ENCODE measurements around the gene AGTRAP.

AGTRAP gene

GRCh38 chr1:11735854-11736745 lies at the start of gene AGTRAP:
Gene AGTRAP, plus strand, starts transcription at chr1:11736136. Its CDS starts 73 bp downstream, at chr1:11736209.
- peak within 1 kb of the TSS; percentile 79 to 86 for H3K9ac ChIP-seq (ENCODE audit: low read depth in 1 of 2, low read length in 2 of 2)
- H3K4me3 ChIP-seq (ENCODE audit: low read length in 2 of 2): peak within 1 kb of the TSS; percentile 97 to 99
- H3K27ac ChIP-seq (ENCODE audit: low read depth in 2 of 2, low read length in 2 of 2): peak within 1 kb of the TSS; percentile 70 to 73
- H3K9me3 ChIP-seq (ENCODE audit: control insufficient read depth in 2 of 2, low read length in 2 of 2): no peaks in the 10 kb centered on the region
- peaks cover 20% of the 10 kb centered on the region in 2 donors for H3K4me1 ChIP-seq (ENCODE audit: control insufficient read depth in 2 of 2, insufficient read depth in 2 of 2, low read length in 2 of 2)
- H3K36me3 ChIP-seq (ENCODE audit: control insufficient read depth in 2 of 2, insufficient read depth in 2 of 2, low read length in 2 of 2): no peaks in the 10 kb centered on the region
- H3K27me3 ChIP-seq (ENCODE audit: control insufficient read depth in 2 of 2, insufficient read depth in 2 of 2, low read length in 2 of 2): no peaks in the 10 kb centered on the region

- peaks cover 25 to 26% of the 10 kb centered on the region in 2 donors for H3K27me3 ChIP-seq (ENCODE audit: control insufficient read depth in 2 of 2, insufficient read depth in 2 of 2, low read length in 2 of 2)
- H3K36me3 ChIP-seq (ENCODE audit: control insufficient read depth in 2 of 2, insufficient read depth in 2 of 2, low read length in 2 of 2): no peaks in the 10 kb centered on the region
- no peaks in the 10 kb centered on the region for H3K4me1 ChIP-seq (ENCODE audit: control insufficient read depth in 2 of 2, insufficient read depth in 2 of 2, low read length in 2 of 2)
- no peak overlapping the region for H3K9ac ChIP-seq (ENCODE audit: low read depth in 1 of 2, low read length in 2 of 2)
- H3K4me3 ChIP-seq (ENCODE audit: low read length in 2 of 2): no peak overlapping the region
- H3K27ac ChIP-seq (ENCODE audit: low read depth in 2 of 2, low read length in 2 of 2): no peak overlapping the region
- no peaks in the 10 kb centered on the region for H3K9me3 ChIP-seq (ENCODE audit: control insufficient read depth in 2 of 2, low read length in 2 of 2)
Observed at GRCh38 chr1:11688506-11688905, 47.4 kb upstream of the AGTRAP start.

- Histone ChIP-seq H3K9me3 (ENCODE audit: control insufficient read depth in 2 of 2, low read length in 2 of 2) (no peaks in the 10 kb centered on the region), H3K27me3 (ENCODE audit: control insufficient read depth in 2 of 2, insufficient read depth in 2 of 2, low read length in 2 of 2) (peaks cover 35 to 38% of the 10 kb centered on the region in 2 donors), H3K4me1 (ENCODE audit: control insufficient read depth in 2 of 2, insufficient read depth in 2 of 2, low read length in 2 of 2) (no peaks in the 10 kb centered on the region), H3K4me3 (ENCODE audit: low read length in 2 of 2) (no peak overlapping the region), H3K27ac (ENCODE audit: low read depth in 2 of 2, low read length in 2 of 2) (no peak overlapping the region), H3K36me3 (ENCODE audit: control insufficient read depth in 2 of 2, insufficient read depth in 2 of 2, low read length in 2 of 2) (no peaks in the 10 kb centered on the region), H3K9ac (ENCODE audit: low read depth in 1 of 2, low read length in 2 of 2) (no peak overlapping the region)
Observed at GRCh38 chr1:11690397-11691301, 45.3 kb upstream of the AGTRAP start.

DNA sequence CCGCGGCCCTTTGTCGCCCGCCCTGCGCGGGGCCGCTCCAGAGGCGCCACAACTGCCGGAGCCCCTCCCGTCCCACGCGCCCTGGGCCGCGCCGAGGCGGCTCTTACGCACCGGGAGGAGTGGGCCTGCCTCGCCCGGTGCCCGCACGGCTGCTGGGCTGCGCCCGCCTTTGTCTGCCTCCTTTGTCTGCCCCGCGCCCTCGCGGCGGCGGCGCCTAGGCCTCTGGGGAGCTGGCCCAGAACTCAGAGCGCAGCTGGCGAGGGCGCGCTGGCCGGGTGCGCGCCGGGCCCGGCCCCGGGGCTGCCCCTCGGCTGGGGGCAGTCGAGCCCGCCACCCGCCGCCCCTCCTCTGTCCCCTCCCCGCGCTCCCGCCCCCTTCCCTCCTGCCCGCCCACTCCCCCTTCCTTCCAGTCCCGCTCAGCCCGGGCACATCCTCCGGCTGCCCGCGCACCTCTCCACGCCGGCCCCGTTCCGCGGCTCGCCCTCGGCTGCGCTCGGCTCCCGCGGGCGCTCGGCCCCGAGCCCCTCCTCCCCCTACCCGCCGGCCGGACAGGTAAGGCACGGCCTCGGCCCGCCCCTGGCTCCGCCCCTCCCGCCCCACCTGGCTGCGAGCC lies 44.5 kb upstream of the AGTRAP start, which contains the start of gene DRAXIN:
TSS of gene DRAXIN (plus strand) at position 409 of the 613 bp plus-strand sequence. CDS start 14,549 bp downstream, outside the sequence.
- no peak within 1 kb of the TSS for H3K4me3 ChIP-seq (ENCODE audit: low read length in 2 of 2)
- no peaks in the 10 kb centered on the region for H3K36me3 ChIP-seq (ENCODE audit: control insufficient read depth in 2 of 2, insufficient read depth in 2 of 2, low read length in 2 of 2)
- H3K27me3 ChIP-seq (ENCODE audit: control insufficient read depth in 2 of 2, insufficient read depth in 2 of 2, low read length in 2 of 2): peaks cover 35 to 38% of the 10 kb centered on the region in 2 donors
- H3K27ac ChIP-seq (ENCODE audit: low read depth in 2 of 2, low read length in 2 of 2): no peak within 1 kb of the TSS
- no peaks in the 10 kb centered on the region for H3K9me3 ChIP-seq (ENCODE audit: control insufficient read depth in 2 of 2, low read length in 2 of 2)
- H3K4me1 ChIP-seq (ENCODE audit: control insufficient read depth in 2 of 2, insufficient read depth in 2 of 2, low read length in 2 of 2): no peaks in the 10 kb centered on the region
- no peak within 1 kb of the TSS for H3K9ac ChIP-seq (ENCODE audit: low read depth in 1 of 2, low read length in 2 of 2)

GRCh38 chr1:11691928-11692711 lies 43.8 kb upstream of the AGTRAP start:
- Histone ChIP-seq H3K9me3 (ENCODE audit: control insufficient read depth in 2 of 2, low read length in 2 of 2) (no peaks in the 10 kb centered on the region), H3K9ac (ENCODE audit: low read depth in 1 of 2, low read length in 2 of 2) (no peak overlapping the region), H3K36me3 (ENCODE audit: control insufficient read depth in 2 of 2, insufficient read depth in 2 of 2, low read length in 2 of 2) (no peaks in the 10 kb centered on the region), H3K4me1 (ENCODE audit: control insufficient read depth in 2 of 2, insufficient read depth in 2 of 2, low read length in 2 of 2) (no peaks in the 10 kb centered on the region), H3K27me3 (ENCODE audit: control insufficient read depth in 2 of 2, insufficient read depth in 2 of 2, low read length in 2 of 2) (peaks cover 35 to 38% of the 10 kb centered on the region in 2 donors), H3K27ac (ENCODE audit: low read depth in 2 of 2, low read length in 2 of 2) (no peak overlapping the region), H3K4me3 (ENCODE audit: low read length in 2 of 2) (no peak overlapping the region)

- H3K9ac ChIP-seq (ENCODE audit: low read depth in 1 of 2, low read length in 2 of 2): no peak overlapping the region
- no peak overlapping the region for H3K27ac ChIP-seq (ENCODE audit: low read depth in 2 of 2, low read length in 2 of 2)
- H3K4me3 ChIP-seq (ENCODE audit: low read length in 2 of 2): no peak overlapping the region
- peaks cover 35 to 39% of the 10 kb centered on the region in 2 donors for H3K27me3 ChIP-seq (ENCODE audit: control insufficient read depth in 2 of 2, insufficient read depth in 2 of 2, low read length in 2 of 2)
- H3K4me1 ChIP-seq (ENCODE audit: control insufficient read depth in 2 of 2, insufficient read depth in 2 of 2, low read length in 2 of 2): no peaks in the 10 kb centered on the region
- H3K36me3 ChIP-seq (ENCODE audit: control insufficient read depth in 2 of 2, insufficient read depth in 2 of 2, low read length in 2 of 2): no peaks in the 10 kb centered on the region
- no peaks in the 10 kb centered on the region for H3K9me3 ChIP-seq (ENCODE audit: control insufficient read depth in 2 of 2, low read length in 2 of 2)
Observed at GRCh38 chr1:11693024-11693590, 42.8 kb upstream of the AGTRAP start.

DNA sequence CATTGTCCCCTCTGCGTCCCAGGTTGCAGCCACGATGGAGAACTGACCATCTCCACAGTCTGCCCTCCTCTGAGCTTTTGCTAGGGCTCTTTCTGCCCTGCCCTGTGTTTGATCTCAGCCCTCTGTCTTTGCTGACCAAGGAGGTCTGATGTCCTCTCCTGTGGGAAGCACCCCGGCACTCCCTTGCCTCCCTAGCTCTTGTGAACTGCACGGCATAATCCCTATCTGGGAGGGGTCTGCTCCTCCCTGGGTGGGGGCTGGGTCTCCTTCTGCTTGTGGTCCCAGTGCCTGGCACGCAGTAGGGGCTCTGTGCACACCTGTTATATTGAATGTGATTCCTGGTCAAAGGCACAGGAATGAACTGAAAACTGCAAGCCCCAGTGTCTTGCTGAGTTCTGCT lies 42.0 kb upstream of the AGTRAP start:
- Histone ChIP-seq H3K27me3 (ENCODE audit: control insufficient read depth in 2 of 2, insufficient read depth in 2 of 2, low read length in 2 of 2) (peaks cover 35 to 39% of the 10 kb centered on the region in 2 donors), H3K36me3 (ENCODE audit: control insufficient read depth in 2 of 2, insufficient read depth in 2 of 2, low read length in 2 of 2) (no peaks in the 10 kb centered on the region), H3K4me3 (ENCODE audit: low read length in 2 of 2) (no peak overlapping the region), H3K9ac (ENCODE audit: low read depth in 1 of 2, low read length in 2 of 2) (no peak overlapping the region), H3K9me3 (ENCODE audit: control insufficient read depth in 2 of 2, low read length in 2 of 2) (no peaks in the 10 kb centered on the region), H3K27ac (ENCODE audit: low read depth in 2 of 2, low read length in 2 of 2) (no peak overlapping the region), H3K4me1 (ENCODE audit: control insufficient read depth in 2 of 2, insufficient read depth in 2 of 2, low read length in 2 of 2) (no peaks in the 10 kb centered on the region)

GRCh38 chr1:11695861-11696260 lies 40.1 kb upstream of the AGTRAP start:
- peaks cover 27 to 30% of the 10 kb centered on the region in 2 donors for H3K27me3 ChIP-seq (ENCODE audit: control insufficient read depth in 2 of 2, insufficient read depth in 2 of 2, low read length in 2 of 2)
- H3K4me3 ChIP-seq (ENCODE audit: low read length in 2 of 2): no peak overlapping the region
- no peaks in the 10 kb centered on the region for H3K36me3 ChIP-seq (ENCODE audit: control insufficient read depth in 2 of 2, insufficient read depth in 2 of 2, low read length in 2 of 2)
- no peak overlapping the region for H3K9ac ChIP-seq (ENCODE audit: low read depth in 1 of 2, low read length in 2 of 2)
- H3K4me1 ChIP-seq (ENCODE audit: control insufficient read depth in 2 of 2, insufficient read depth in 2 of 2, low read length in 2 of 2): no peaks in the 10 kb centered on the region
- H3K9me3 ChIP-seq (ENCODE audit: control insufficient read depth in 2 of 2, low read length in 2 of 2): no peaks in the 10 kb centered on the region
- no peak overlapping the region for H3K27ac ChIP-seq (ENCODE audit: low read depth in 2 of 2, low read length in 2 of 2)

All from mucosa of rectum (tissue), 2 donors.